Thyroid gland (tissue), 4 donors: Measurements from ENCODE around the gene TRAPPC6A. TPM values are rescaled to one million over a fixed set of nuclear protein-coding genes. Genes with fewer than 3 reads are reported as not detected.
A peak's percentile ranks its signal among the peaks of the same experiment; 100 is the strongest.

Experiments
- DNase-seq, 2 donors: peaks; one replicate each; pipeline ENCODE4 v3.0.0-alpha.2; 2019
- H3K27ac ChIP-seq, 3 donors: fragments of 200-600 bp; sonication (generic); 1 replicate in 2 of 3; 2 replicates in 1 of 3; pipeline ENCODE4 v1.5.1; 2016 to 2019; ENCODE audit warnings: mild to moderate bottlenecking in 1 of 3, moderate library complexity in 1 of 3
- H3K27me3 ChIP-seq: fragments of 200-600 bp; sonication (generic); one replicate; pipeline ENCODE4 v1.5.1; 2019
- H3K36me3 ChIP-seq, 2 donors: fragments of 200-600 bp; sonication (generic); one replicate each; pipeline ENCODE4 v1.5.1; 2016 to 2019
- H3K4me1 ChIP-seq, 2 donors: fragments of 200-600 bp; sonication (generic); one replicate each; pipeline ENCODE4 v1.5.1; 2017 to 2019
- H3K4me3 ChIP-seq, 3 donors: fragments of 200-600 bp; sonication (generic); replicated peaks in 1 of 3; 1 replicate in 2 of 3; 2 replicates in 1 of 3; pipeline ENCODE4 v1.5.1; 2016; ENCODE audit warnings: mild to moderate bottlenecking in 1 of 3
- H3K9me3 ChIP-seq: fragments of 200-600 bp; sonication (generic); one replicate; pipeline ENCODE4 v1.5.1; 2017
- CTCF ChIP-seq, 6 experiments: fragments of 200-600 bp in 3 of 6; fragments of 450-650 bp in 3 of 6; sonication (generic) in 3 of 6; IDR thresholded peaks; one replicate each; pipeline ENCODE4 v1.5.1; 2016 to 2019; ENCODE audit warnings: antibody characterized with exemption in 6 of 6, mild to moderate bottlenecking in 2 of 6, inconsistent platforms in 1 of 6, moderate library complexity in 1 of 6
- POLR2A ChIP-seq, 2 donors: fragments of 450-650 bp; IDR thresholded peaks; one replicate each; pipeline ENCODE4 v1.6.1; 2017; ENCODE audit warnings: antibody characterized with exemption in 2 of 2, mild to moderate bottlenecking in 2 of 2, moderate library complexity in 1 of 2
- WGBS, 2 donors: methylation state at CpG; one replicate each; pipeline ENCODE4 v1.1.5; 2017; 5-methylcytosine and 5-hydroxymethylcytosine counted together
- intact Hi-C: fragments of 100-400 bp; cut with DNase I; formaldehyde crosslinking; loops from one replicate; pipeline ENCODE4 v1.15.1; 2023
- total RNA-seq, 4 donors: library from RNA; depleted of rRNA; stranded (reverse); fragments of >200 nt; gene quantifications; one replicate each; pipeline ENCODE4 v1.2.3, GENCODE V29; 2016

TRAPPC6A gene
- total RNA-seq, 4 donors from 2014 or later = 25.0 to 53.3 (median 38.8) TPM

GRCh38 chr19:45147835-45148676, 30.0 kb downstream of the TRAPPC6A start:
- H3K27me3 ChIP-seq = peaks cover 6% of the 10 kb centered on the region
- DNase-seq = no peak
- no peak overlapping the region for H3K27ac ChIP-seq
- no peak for TF ChIP-seq CTCF (IDR thresholded peaks at IDR 0.05)
- no peak for TF ChIP-seq POLR2A (IDR thresholded peaks at IDR 0.05)
- peaks cover 0 to 17% of the 10 kb centered on the region in 2 donors for H3K36me3 ChIP-seq
- no peak overlapping the region for H3K4me3 ChIP-seq
- 88 to 89% methylated on average over 16 to 17 of the region's 18 CpGs for WGBS, 2 donors
- no peaks in the 10 kb centered on the region for H3K9me3 ChIP-seq
- peaks cover 14 to 51% of the 10 kb centered on the region in 2 donors for H3K4me1 ChIP-seq
- intact Hi-C loops = no loop called here

- Histone ChIP-seq H3K36me3 (peaks cover 0 to 24% of the 10 kb centered on the region in 2 donors), H3K27ac (peak overlapping the region in 2 of 3 donors; percentile 40 to 69), H3K9me3 (no peaks in the 10 kb centered on the region), H3K4me3 (no peak overlapping the region), H3K4me1 (peaks cover 1 to 39% of the 10 kb centered on the region in 2 donors), H3K27me3 (peaks cover 6% of the 10 kb centered on the region)
- intact Hi-C loops = no loop called here
- no peak for TF ChIP-seq CTCF (IDR thresholded peaks at IDR 0.05)
- 63 to 70% methylated on average over 11 to 13 of the region's 18 CpGs for WGBS, 2 donors
- DNase-seq = no peak
Measured at GRCh38 chr19:45146741-45147205, 31.3 kb downstream of the TRAPPC6A start.

- intact Hi-C loops = no loop called here
- peak overlapping the region in 2 of 3 donors; percentile 40 to 69 for H3K27ac ChIP-seq
- DNase-seq = peak; percentile 88 to 91
- 26 to 35% methylated on average over 4 to 6 of the region's 13 CpGs for WGBS, 2 donors
- peaks cover 0 to 24% of the 10 kb centered on the region in 2 donors for H3K36me3 ChIP-seq
- TF ChIP-seq CTCF (IDR thresholded peaks at IDR 0.05) = peak in 2 of 6 experiments; percentile 25 to 32
- no peak for TF ChIP-seq POLR2A (IDR thresholded peaks at IDR 0.05)
- H3K4me3 ChIP-seq = no peak overlapping the region
- H3K27me3 ChIP-seq = peaks cover 6% of the 10 kb centered on the region
- no peaks in the 10 kb centered on the region for H3K9me3 ChIP-seq
- H3K4me1 ChIP-seq = peaks cover 0 to 36% of the 10 kb centered on the region in 2 donors
Measured at GRCh38 chr19:45146251-45146650, 31.8 kb downstream of the TRAPPC6A start.

GRCh38 chr19:45145270-45146189, 32.5 kb downstream of the TRAPPC6A start:
- Histone ChIP-seq H3K36me3 (peaks cover 0 to 24% of the 10 kb centered on the region in 2 donors), H3K4me1 (peaks cover 0 to 36% of the 10 kb centered on the region in 2 donors), H3K27ac (peak overlapping the region in 2 of 3 donors; percentile 69 to 87), H3K9me3 (no peaks in the 10 kb centered on the region), H3K27me3 (no peaks in the 10 kb centered on the region), H3K4me3 (no peak overlapping the region)
- intact Hi-C loops = no loop called here
- WGBS, 2 donors = 57 to 75% methylated on average over 29 to 38 of the region's 54 CpGs
- DNase-seq = peak; percentile 92 to 95
- no peak for TF ChIP-seq POLR2A (IDR thresholded peaks at IDR 0.05)
